AG09309 (cell line): ENCODE results near the gene KAZN.

Experiments
- DNase-seq: peaks from one replicate; pipeline ENCODE4 v3.0.0-alpha.2; 2010; ENCODE audit warnings: low read depth
- H3K4me3 ChIP-seq: 2 replicates; pipeline ENCODE4 v1.5.1; 2011; ENCODE audit warnings: mild to moderate bottlenecking, low read depth, low read length, moderate library complexity; ENCODE audit not compliant: control insufficient read depth
- CTCF ChIP-seq: IDR thresholded peaks from 2 replicates; pipeline ENCODE4 v1.5.1; 2011; ENCODE audit warnings: mild to moderate bottlenecking, low read depth, low read length, inconsistent platforms; ENCODE audit not compliant: insufficient read depth, control insufficient read depth; ENCODE audit errors: missing control alignments

Gene KAZN

GRCh38 chr1:14824314-14824915 lies 225.9 kb downstream of the KAZN start:
- no peak for DNase-seq
- no peak for TF ChIP-seq CTCF
- H3K4me3 ChIP-seq, result no peak overlapping the region

- no peak for TF ChIP-seq CTCF
- no peak overlapping the region for H3K4me3 ChIP-seq
- DNase-seq, result no peak
These were observed 226.9 kb downstream of the KAZN start for GRCh38 chr1:14825396-14825795.

GRCh38 chr1:14826172-14826636 lies 227.7 kb downstream of the KAZN start:
- peak; percentile 91 for DNase-seq

GRCh38 chr1:14826731-14827326 lies 228.3 kb downstream of the KAZN start:
- no peak for TF ChIP-seq CTCF

More at GRCh38 chr1:14826172-14826636, 227.7 kb downstream of the KAZN start:
- no peak overlapping the region for H3K4me3 ChIP-seq
- peak; percentile 31 for TF ChIP-seq CTCF

GRCh38 chr1:14827870-14828269 lies 229.4 kb downstream of the KAZN start:
- H3K4me3 ChIP-seq, result no peak overlapping the region
- DNase-seq, result no peak
- TF ChIP-seq CTCF, result no peak

More at GRCh38 chr1:14826731-14827326, 228.3 kb downstream of the KAZN start:
- no peak for DNase-seq
- no peak overlapping the region for H3K4me3 ChIP-seq

- TF ChIP-seq CTCF, result no peak
- DNase-seq, result no peak
- H3K4me3 ChIP-seq, result no peak overlapping the region
These were observed 230.2 kb downstream of the KAZN start for GRCh38 chr1:14828665-14829064.
